ENCODE data around the gene MTF1. TPM values are rescaled to one million over a fixed set of nuclear protein-coding genes. Genes with fewer than 3 reads are reported as not detected.

MTF1 gene
- total RNA-seq, 1 experiment from 2014 or later = 21.2 TPM

DNA sequence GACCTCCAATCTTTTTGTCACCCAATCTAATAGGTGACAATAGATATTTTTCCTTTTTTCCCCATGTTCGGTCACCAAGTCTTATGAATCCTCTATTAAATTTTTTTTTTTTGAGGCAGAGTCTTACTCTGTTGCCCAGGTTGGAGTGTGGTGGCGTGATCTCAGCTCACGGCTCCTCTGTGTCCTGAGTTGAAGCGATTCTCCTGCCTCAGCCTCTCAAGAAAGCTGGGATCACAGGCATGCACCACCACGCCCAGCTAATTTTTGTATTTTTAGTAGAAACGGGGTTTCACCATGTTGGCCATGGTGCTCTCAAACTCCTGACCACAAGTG lies 42.5 kb upstream of the MTF1 start:
- no peak overlapping the region for H3K9ac ChIP-seq (ENCODE audit: low read length)
- no peaks in the 10 kb centered on the region for H3K27me3 ChIP-seq (ENCODE audit: insufficient read depth, low read length)
- TF ChIP-seq FOSL1 (IDR thresholded peaks at IDR 0.05; ENCODE audit: low read depth) = no peak
- no peak for TF ChIP-seq ELF1 (IDR thresholded peaks at IDR 0.05; ENCODE audit: borderline replicate concordance, low read depth)
- no peak for TF ChIP-seq SIN3A (IDR thresholded peaks at IDR 0.05; ENCODE audit: low read depth)
- TF ChIP-seq EZH2phosphoT487 (IDR thresholded peaks at IDR 0.05; ENCODE audit: borderline replicate concordance) = no peak
- TF ChIP-seq ZFX (IDR thresholded peaks at IDR 0.05) = no peak
- H3K9me3 ChIP-seq (ENCODE audit: control insufficient read depth in 1 of 2, insufficient read depth in 1 of 2, low read depth in 1 of 2, low read length in 2 of 2) = no peaks in the 10 kb centered on the region; a peak in 1 of 4 replicates
- no peak overlapping the region for H3K4me3 ChIP-seq (replicated peaks in 1 of 2; ENCODE audit: low read depth in 1 of 2, low read length in 2 of 2)
- no peaks in the 10 kb centered on the region for H3K79me2 ChIP-seq (ENCODE audit: insufficient read depth, low read length)
- intact Hi-C loops (cut with micrococcal nuclease) = no loop called here
- ChIA-PET POLR2A (no interaction called here), CTCF (no interaction called here), RAD21 (ENCODE audit: low non-redundant PET in 1 of 2, low total read pairs in 2 of 2, uncharacterized antibody in 2 of 2, unreplicated experiment in 2 of 2) (no interaction called here)
- H3K4me2 ChIP-seq (ENCODE audit: low read length) = no peak overlapping the region
- H3K4me1 ChIP-seq (ENCODE audit: control insufficient read depth in 1 of 2, insufficient read depth in 2 of 2, low read length in 2 of 2) = no peaks in the 10 kb centered on the region
- no peaks in the 10 kb centered on the region for H4K20me1 ChIP-seq (ENCODE audit: insufficient read depth)
- H2AFZ ChIP-seq (ENCODE audit: low read depth, low read length, poor library complexity, severe bottlenecking) = no peak overlapping the region
- H3K9me2 ChIP-seq (ENCODE audit: insufficient read depth) = no peaks in the 10 kb centered on the region
- H3K36me3 ChIP-seq (ENCODE audit: control insufficient read depth in 1 of 2, insufficient read depth in 2 of 2, low read length in 2 of 2) = no peaks in the 10 kb centered on the region; a peak in 1 of 4 replicates
- DNase-seq (ENCODE audit: low read depth, low spot score) (no peak), ATAC-seq (no peak)
- no peak overlapping the region for H3K27ac ChIP-seq (ENCODE audit: low read depth, low read length)
- no TSS peak for BruUV-seq (replicated peaks)

DNA sequence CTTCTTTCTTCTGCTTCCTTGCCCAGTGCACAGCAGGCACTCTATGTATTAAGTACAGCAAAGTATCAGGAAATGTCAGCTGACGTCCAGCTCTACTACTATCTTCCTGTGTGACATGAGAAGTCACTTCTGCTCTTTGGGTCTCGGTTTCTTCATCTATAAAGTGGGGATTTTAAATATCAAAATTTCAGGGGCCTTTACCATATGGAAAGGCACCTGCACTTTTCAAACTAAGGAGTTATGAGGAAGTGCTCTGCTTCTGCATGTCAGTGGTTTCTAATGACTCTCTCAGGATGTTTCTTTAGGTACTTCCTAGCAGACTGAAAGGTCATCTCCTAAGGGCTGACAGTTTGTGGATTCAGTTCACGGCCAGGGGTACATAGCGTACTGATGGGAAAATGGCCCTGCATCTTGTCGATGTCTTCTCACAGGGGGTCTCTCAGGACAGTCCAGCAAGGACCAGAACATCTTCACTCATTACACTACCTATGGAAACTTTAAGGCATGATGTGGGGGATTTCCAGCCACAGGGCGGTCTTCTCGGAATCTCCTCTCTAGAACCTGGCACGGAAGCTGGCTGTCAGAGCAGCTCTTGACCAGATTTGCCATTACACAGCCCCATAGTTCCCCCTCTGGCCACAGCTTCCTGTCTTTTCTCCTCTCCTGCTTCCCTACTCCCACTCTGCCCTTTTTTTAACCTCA lies 42.0 kb upstream of the MTF1 start:
- intact Hi-C loops (cut with micrococcal nuclease) = no loop called here
- Histone ChIP-seq H2AFZ (ENCODE audit: low read depth, low read length, poor library complexity, severe bottlenecking) (no peak overlapping the region), H3K4me1 (ENCODE audit: control insufficient read depth in 1 of 2, insufficient read depth in 2 of 2, low read length in 2 of 2) (no peaks in the 10 kb centered on the region), H4K20me1 (ENCODE audit: insufficient read depth) (no peaks in the 10 kb centered on the region), H3K4me2 (ENCODE audit: low read length) (no peak overlapping the region), H3K9ac (ENCODE audit: low read length) (no peak overlapping the region), H3K27ac (ENCODE audit: low read depth, low read length) (no peak overlapping the region), H3K4me3 (replicated peaks in 1 of 2; ENCODE audit: low read depth in 1 of 2, low read length in 2 of 2) (no peak overlapping the region), H3K36me3 (ENCODE audit: control insufficient read depth in 1 of 2, insufficient read depth in 2 of 2, low read length in 2 of 2) (no peaks in the 10 kb centered on the region; a peak in 1 of 4 replicates), H3K79me2 (ENCODE audit: insufficient read depth, low read length) (no peaks in the 10 kb centered on the region), H3K27me3 (ENCODE audit: insufficient read depth, low read length) (no peaks in the 10 kb centered on the region), H3K9me3 (ENCODE audit: control insufficient read depth in 1 of 2, insufficient read depth in 1 of 2, low read depth in 1 of 2, low read length in 2 of 2) (no peaks in the 10 kb centered on the region; a peak in 1 of 4 replicates), H3K9me2 (ENCODE audit: insufficient read depth) (no peaks in the 10 kb centered on the region)
- ChIA-PET CTCF (no interaction called here), POLR2A (no interaction called here), RAD21 (ENCODE audit: low non-redundant PET in 1 of 2, low total read pairs in 2 of 2, uncharacterized antibody in 2 of 2, unreplicated experiment in 2 of 2) (no interaction called here)
- no peak for DNase-seq (ENCODE audit: low read depth, low spot score)
- BruUV-seq (replicated peaks) = no TSS peak
- ATAC-seq = no peak
- TF ChIP-seq EZH2phosphoT487 (IDR thresholded peaks at IDR 0.05; ENCODE audit: borderline replicate concordance) (no peak), RAD21 (IDR thresholded peaks at IDR 0.05; ENCODE audit: low read depth) (no peak), ZNF274 (IDR thresholded peaks at IDR 0.05; ENCODE audit: low read depth, low read length) (no peak), ELF1 (IDR thresholded peaks at IDR 0.05; ENCODE audit: borderline replicate concordance, low read depth) (no peak), POLR2A (IDR thresholded peaks at IDR 0.05; ENCODE audit: borderline replicate concordance, extremely low read depth, insufficient read depth, insufficient read length) (no peak), FOSL1 (IDR thresholded peaks at IDR 0.05; ENCODE audit: low read depth) (no peak), EGR1 (IDR thresholded peaks at IDR 0.05; ENCODE audit: low read depth) (no peak), CEBPB (IDR thresholded peaks at IDR 0.05; ENCODE audit: low read depth) (no peak), CBX3 (IDR thresholded peaks at IDR 0.05; ENCODE audit: low read depth) (no peak), SRF (IDR thresholded peaks at IDR 0.05; ENCODE audit: low read depth) (no peak), SIN3A (IDR thresholded peaks at IDR 0.05; ENCODE audit: low read depth) (no peak)
- TF ChIP-seq, protein P1, sequence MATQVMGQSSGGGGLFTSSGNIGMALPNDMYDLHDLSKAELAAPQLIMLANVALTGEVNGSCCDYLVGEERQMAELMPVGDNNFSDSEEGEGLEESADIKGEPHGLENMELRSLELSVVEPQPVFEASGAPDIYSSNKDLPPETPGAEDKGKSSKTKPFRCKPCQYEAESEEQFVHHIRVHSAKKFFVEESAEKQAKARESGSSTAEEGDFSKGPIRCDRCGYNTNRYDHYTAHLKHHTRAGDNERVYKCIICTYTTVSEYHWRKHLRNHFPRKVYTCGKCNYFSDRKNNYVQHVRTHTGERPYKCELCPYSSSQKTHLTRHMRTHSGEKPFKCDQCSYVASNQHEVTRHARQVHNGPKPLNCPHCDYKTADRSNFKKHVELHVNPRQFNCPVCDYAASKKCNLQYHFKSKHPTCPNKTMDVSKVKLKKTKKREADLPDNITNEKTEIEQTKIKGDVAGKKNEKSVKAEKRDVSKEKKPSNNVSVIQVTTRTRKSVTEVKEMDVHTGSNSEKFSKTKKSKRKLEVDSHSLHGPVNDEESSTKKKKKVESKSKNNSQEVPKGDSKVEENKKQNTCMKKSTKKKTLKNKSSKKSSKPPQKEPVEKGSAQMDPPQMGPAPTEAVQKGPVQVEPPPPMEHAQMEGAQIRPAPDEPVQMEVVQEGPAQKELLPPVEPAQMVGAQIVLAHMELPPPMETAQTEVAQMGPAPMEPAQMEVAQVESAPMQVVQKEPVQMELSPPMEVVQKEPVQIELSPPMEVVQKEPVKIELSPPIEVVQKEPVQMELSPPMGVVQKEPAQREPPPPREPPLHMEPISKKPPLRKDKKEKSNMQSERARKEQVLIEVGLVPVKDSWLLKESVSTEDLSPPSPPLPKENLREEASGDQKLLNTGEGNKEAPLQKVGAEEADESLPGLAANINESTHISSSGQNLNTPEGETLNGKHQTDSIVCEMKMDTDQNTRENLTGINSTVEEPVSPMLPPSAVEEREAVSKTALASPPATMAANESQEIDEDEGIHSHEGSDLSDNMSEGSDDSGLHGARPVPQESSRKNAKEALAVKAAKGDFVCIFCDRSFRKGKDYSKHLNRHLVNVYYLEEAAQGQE (IDR thresholded peaks at IDR 0.05; ENCODE audit: low read depth) = no peak
- TF ChIP-seq, protein P2, sequence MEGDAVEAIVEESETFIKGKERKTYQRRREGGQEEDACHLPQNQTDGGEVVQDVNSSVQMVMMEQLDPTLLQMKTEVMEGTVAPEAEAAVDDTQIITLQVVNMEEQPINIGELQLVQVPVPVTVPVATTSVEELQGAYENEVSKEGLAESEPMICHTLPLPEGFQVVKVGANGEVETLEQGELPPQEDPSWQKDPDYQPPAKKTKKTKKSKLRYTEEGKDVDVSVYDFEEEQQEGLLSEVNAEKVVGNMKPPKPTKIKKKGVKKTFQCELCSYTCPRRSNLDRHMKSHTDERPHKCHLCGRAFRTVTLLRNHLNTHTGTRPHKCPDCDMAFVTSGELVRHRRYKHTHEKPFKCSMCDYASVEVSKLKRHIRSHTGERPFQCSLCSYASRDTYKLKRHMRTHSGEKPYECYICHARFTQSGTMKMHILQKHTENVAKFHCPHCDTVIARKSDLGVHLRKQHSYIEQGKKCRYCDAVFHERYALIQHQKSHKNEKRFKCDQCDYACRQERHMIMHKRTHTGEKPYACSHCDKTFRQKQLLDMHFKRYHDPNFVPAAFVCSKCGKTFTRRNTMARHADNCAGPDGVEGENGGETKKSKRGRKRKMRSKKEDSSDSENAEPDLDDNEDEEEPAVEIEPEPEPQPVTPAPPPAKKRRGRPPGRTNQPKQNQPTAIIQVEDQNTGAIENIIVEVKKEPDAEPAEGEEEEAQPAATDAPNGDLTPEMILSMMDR (IDR thresholded peaks at IDR 0.05 in 2 of 3, conservative IDR thresholded peaks at IDR 0.05 in 1 of 3; ENCODE audit: borderline replicate concordance in 1 of 3, insufficient read depth in 1 of 3, low read depth in 2 of 3, low read length in 2 of 3) = no peak
- TF ChIP-seq, protein P3, sequence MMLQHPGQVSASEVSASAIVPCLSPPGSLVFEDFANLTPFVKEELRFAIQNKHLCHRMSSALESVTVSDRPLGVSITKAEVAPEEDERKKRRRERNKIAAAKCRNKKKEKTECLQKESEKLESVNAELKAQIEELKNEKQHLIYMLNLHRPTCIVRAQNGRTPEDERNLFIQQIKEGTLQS (IDR thresholded peaks at IDR 0.05) = no peak
